ENCODE measurements around the gene TSHZ2. TPM values are rescaled to one million over a fixed set of nuclear protein-coding genes. Genes with fewer than 3 reads are reported as not detected.

Gene TSHZ2
- total RNA-seq, 1 experiment from 2014 or later: 0.07 TPM

DNA sequence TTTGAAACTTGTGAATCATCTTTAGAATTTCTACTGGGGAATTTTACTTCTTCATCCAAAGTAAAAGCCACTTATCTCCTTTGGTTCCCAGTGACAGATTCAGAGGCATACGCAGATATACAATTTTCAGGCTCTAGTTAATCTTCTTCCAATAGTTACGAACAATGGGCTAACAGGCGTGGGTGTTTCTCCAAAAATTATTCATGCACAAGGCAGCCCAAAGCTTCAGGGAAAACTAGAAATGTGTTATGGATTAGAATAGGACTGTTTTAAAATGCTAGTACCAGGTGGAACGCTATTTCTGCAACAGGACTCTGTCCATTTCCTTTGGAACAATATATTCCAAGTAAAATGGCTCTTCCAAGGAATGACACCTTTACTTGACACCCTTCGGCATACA lies 519.3 kb downstream of the TSHZ2 start:
- Histone ChIP-seq H3K14ac (ENCODE audit: insufficient read depth, low read length) (no peak overlapping the region), H2BK5ac (ENCODE audit: insufficient read length, low read length) (no peak overlapping the region), H2AFZ (ENCODE audit: low read length) (no peak overlapping the region), H3K79me2 (ENCODE audit: insufficient read depth, low read length) (no peaks in the 10 kb centered on the region), H3K4me1 (ENCODE audit: insufficient read depth, low read length) (no peaks in the 10 kb centered on the region), H4K8ac (replicated peaks; ENCODE audit: insufficient read length, low read depth, low read length) (no peak overlapping the region), H3K23ac (ENCODE audit: insufficient read length, low read depth, low read length) (no peak overlapping the region), H3K4ac (ENCODE audit: low read depth, low read length) (no peak overlapping the region), H4K20me1 (ENCODE audit: control insufficient read depth, insufficient read depth, insufficient read length) (no peaks in the 10 kb centered on the region), H3K4me2 (ENCODE audit: insufficient read depth, insufficient read length, low read length) (no peak overlapping the region), H2BK120ac (ENCODE audit: low read depth, low read length, poor library complexity, severe bottlenecking) (no peak overlapping the region), H3K9ac (ENCODE audit: extremely low read depth, insufficient read length, low read length) (no peak overlapping the region), H3K79me1 (ENCODE audit: insufficient read depth, low read depth, low read length, poor library complexity, severe bottlenecking) (no peaks in the 10 kb centered on the region), H2AK5ac (ENCODE audit: insufficient read length, low read length) (no peak overlapping the region), H2BK12ac (ENCODE audit: insufficient read length, low read depth, low read length) (no peak overlapping the region), H3K9me3 (ENCODE audit: control insufficient read depth, low read depth, low read length) (no peaks in the 10 kb centered on the region), H3T11ph (ENCODE audit: low read length) (no peak overlapping the region), H2BK15ac (ENCODE audit: low read depth, low read length) (no peak overlapping the region), H3K27me3 (ENCODE audit: insufficient read depth, low read length) (no peaks in the 10 kb centered on the region), H4K91ac (ENCODE audit: insufficient read length, low read depth, low read length) (no peak overlapping the region), H3K56ac (ENCODE audit: insufficient read length, low read depth, low read length) (no peak overlapping the region), H2BK20ac (ENCODE audit: low read depth, low read length, poor library complexity, severe bottlenecking) (no peak overlapping the region), H4K5ac (ENCODE audit: insufficient read length, low read depth, low read length) (no peak overlapping the region), H3K18ac (ENCODE audit: insufficient read length, low read depth, low read length) (no peak overlapping the region), H3K23me2 (ENCODE audit: insufficient read length, low read depth, low read length, poor library complexity, severe bottlenecking) (no peaks in the 10 kb centered on the region), H3K27ac (ENCODE audit: insufficient read length, low read depth, low read length) (no peak overlapping the region)
- no peak overlapping the region for H3K4me3 Mint-ChIP-seq
- peaks cover 16 to 19% of the 10 kb centered on the region in 2 experiments for H3K4me1 Mint-ChIP-seq
- H3K27ac Mint-ChIP-seq: no peak overlapping the region
- TF ChIP-seq CTCF (conservative IDR thresholded peaks at IDR 0.05): no peak
- H3K36me3 Mint-ChIP-seq (ENCODE audit: insufficient read depth in 1 of 3, low read depth in 3 of 3): peaks cover 0 to 9% (median 5%) of the 10 kb centered on the region in 3 experiments; a peak in 2 of 7 replicates
- DNase-seq: no peak
- WGBS (ENCODE audit: extremely low coverage, insufficient read length, low lambda C conversion rate): no CpG with 5 or more reads among the region's 5 CpGs
- no peaks in the 10 kb centered on the region for H3K27me3 Mint-ChIP-seq (ENCODE audit: low read depth)
- no peaks in the 10 kb centered on the region for H3K9me3 Mint-ChIP-seq

All from H9 (cell line).